WTC11 (cell line): Measurements from ENCODE around the gene SPAG5. TPM values are rescaled to one million over a fixed set of nuclear protein-coding genes. Genes with fewer than 3 reads are reported as not detected.

Source experiments
- ATAC-seq: fragments of 200-7000 bp; cut with Tn5 transposase; 2 replicates; pipeline ENCODE4 v1.10.0; 2021; ENCODE audit warnings: mild to moderate bottlenecking, moderate library complexity
- CTCF ChIA-PET: fragments of 300-600 bp; sonication (Branson Sonifier 250); formaldehyde crosslinking; loops from one replicate; lab custom pipeline; 2021; ENCODE audit warnings: antibody characterized with exemption; lab: Charles Lee
- POLR2A ChIA-PET: fragments of 350-600 bp; sonication (Branson Sonifier 250); formaldehyde crosslinking; loops from one replicate; lab custom pipeline; 2021; ENCODE audit warnings: antibody characterized with exemption; lab: Charles Lee
- DNase-seq: peaks from one replicate; pipeline ENCODE4 v3.0.0; 2021; ENCODE audit warnings: low spot score
- H3K27ac Mint-ChIP-seq: 2 replicates; pipeline ENCODE4 v1.8.0; 2021; ENCODE audit warnings: mixed read lengths
- H3K27me3 Mint-ChIP-seq: 2 replicates; pipeline ENCODE4 v1.8.0; 2021; ENCODE audit warnings: low read depth, mild to moderate bottlenecking, moderate library complexity, mixed read lengths
- H3K36me3 Mint-ChIP-seq: 2 replicates; pipeline ENCODE4 v1.8.0; 2021; ENCODE audit warnings: mixed read lengths
- H3K4me1 Mint-ChIP-seq: 2 replicates; pipeline ENCODE4 v1.8.0; 2022; ENCODE audit warnings: mixed read lengths
- H3K4me3 Mint-ChIP-seq: 2 replicates; pipeline ENCODE4 v1.8.0; 2021; ENCODE audit warnings: mild to moderate bottlenecking, moderate library complexity, mixed read lengths
- H3K9me3 Mint-ChIP-seq: 2 replicates; pipeline ENCODE4 v1.8.0; 2021; ENCODE audit warnings: mixed read lengths
- ATF6 ChIP-seq: sonication (generic); formaldehyde crosslinking; IDR thresholded peaks from 2 replicates; pipeline ENCODE4 v1.8.1; 2023; ENCODE audit warnings: mild to moderate bottlenecking, missing genetic modification reagents
- CBFB ChIP-seq: sonication (generic); formaldehyde crosslinking; IDR thresholded peaks from 2 replicates; pipeline ENCODE4 v1.8.1; 2022; ENCODE audit warnings: mild to moderate bottlenecking, low read depth, missing genetic modification reagents
- GABPB1 ChIP-seq: sonication (generic); formaldehyde crosslinking; IDR thresholded peaks from 2 replicates; pipeline ENCODE4 v1.8.1; 2023; ENCODE audit warnings: mild to moderate bottlenecking, missing genetic modification reagents
- GRHL2 ChIP-seq: fragments of 250-450 bp; sonication (Bioruptor Pico); IDR thresholded peaks from 2 replicates; pipeline ENCODE4 v1.8.0; 2022; ENCODE audit warnings: mild to moderate bottlenecking, moderate library complexity; ENCODE audit not compliant: insufficient replicate concordance, severe bottlenecking
- IRF2 ChIP-seq: sonication (generic); formaldehyde crosslinking; IDR thresholded peaks from 2 replicates; pipeline ENCODE4 v1.8.0; 2022; ENCODE audit warnings: low read depth, missing genetic modification reagents, borderline replicate concordance
- MYBL2 ChIP-seq: sonication (generic); formaldehyde crosslinking; IDR thresholded peaks from 2 replicates; pipeline ENCODE4 v1.8.1; 2023; ENCODE audit warnings: mild to moderate bottlenecking, moderate library complexity, missing genetic modification reagents
- NFE2L1 ChIP-seq: sonication (generic); formaldehyde crosslinking; IDR thresholded peaks from 2 replicates; pipeline ENCODE4 v1.8.1; 2023; ENCODE audit warnings: missing genetic modification reagents
- NR2C2 ChIP-seq: sonication (generic); formaldehyde crosslinking; IDR thresholded peaks from 2 replicates; pipeline ENCODE4 v1.8.0; 2022; ENCODE audit warnings: mild to moderate bottlenecking, missing genetic modification reagents
- PRRX2 ChIP-seq: fragments of 250-450 bp; sonication (Bioruptor Pico); IDR thresholded peaks from 2 replicates; pipeline ENCODE4 v1.8.0; 2021; ENCODE audit warnings: mild to moderate bottlenecking
- SP1 ChIP-seq: sonication (generic); formaldehyde crosslinking; conservative IDR thresholded peaks from 2 replicates; pipeline ENCODE4 v1.8.1; 2022; ENCODE audit warnings: missing genetic modification reagents
- ZNF138 ChIP-seq: sonication (generic); formaldehyde crosslinking; conservative IDR thresholded peaks from 2 replicates; pipeline ENCODE4 v1.8.1; 2022; ENCODE audit warnings: mild to moderate bottlenecking, moderate library complexity, missing genetic modification reagents
- ZNF396 ChIP-seq: fragments of 250-450 bp; sonication (Bioruptor Pico); IDR thresholded peaks from 2 replicates; pipeline ENCODE4 v1.8.0; 2021; ENCODE audit warnings: mild to moderate bottlenecking, moderate library complexity, borderline replicate concordance
- ZNF423 ChIP-seq: fragments of 250-450 bp; sonication (Bioruptor Pico); IDR thresholded peaks from 2 replicates; pipeline ENCODE4 v2.1.2; 2022; ENCODE audit warnings: mild to moderate bottlenecking, moderate library complexity
- ZNF425 ChIP-seq: fragments of 250-450 bp; sonication (Bioruptor Pico); conservative IDR thresholded peaks from 2 replicates; pipeline ENCODE4 v1.9.0; 2021; ENCODE audit warnings: mild to moderate bottlenecking
- total RNA-seq: library from RNA; stranded (reverse); gene quantifications from 3 replicates; pipeline ENCODE4 v1.2.3, GENCODE V29; 2021
- TF ChIP-seq, protein P1 (sequence below): sonication (generic); formaldehyde crosslinking; IDR thresholded peaks from 2 replicates; pipeline ENCODE4 v1.8.1; 2022; ENCODE audit warnings: low read depth, mild to moderate bottlenecking, moderate library complexity, missing genetic modification reagents, borderline replicate concordance
- TF ChIP-seq, protein P2 (sequence below): sonication (generic); formaldehyde crosslinking; IDR thresholded peaks from 2 replicates; pipeline ENCODE4 v1.8.0; 2022; ENCODE audit warnings: mild to moderate bottlenecking, missing genetic modification reagents
- TF ChIP-seq, protein P3 (sequence below): sonication (generic); formaldehyde crosslinking; conservative IDR thresholded peaks from 2 replicates; pipeline ENCODE4 v1.8.1; 2022; ENCODE audit warnings: mild to moderate bottlenecking, missing genetic modification reagents
- TF ChIP-seq, protein P4 (sequence below): sonication (generic); formaldehyde crosslinking; IDR thresholded peaks from 2 replicates; pipeline ENCODE4 v1.8.1; 2023; ENCODE audit warnings: mild to moderate bottlenecking, missing genetic modification reagents, borderline replicate concordance
- TF ChIP-seq, protein P5 (sequence below): sonication (generic); formaldehyde crosslinking; IDR thresholded peaks from 2 replicates; pipeline ENCODE4 v1.8.1; 2023; ENCODE audit warnings: mild to moderate bottlenecking, missing genetic modification reagents, moderate library complexity

Gene SPAG5
- total RNA-seq, 1 experiment from 2014 or later = 146 TPM

- DNase-seq (no peak), ATAC-seq (no peak)
- TF ChIP-seq GABPB1 (CRISPR knock-in tag) (no peak), NFE2L1 (CRISPR knock-in tag) (no peak), PRRX2 (CRISPR knock-in tag) (no peak), ZNF396 (CRISPR knock-in tag) (no peak), SP1 (no peak), GRHL2 (CRISPR knock-in tag) (no peak), IRF2 (CRISPR knock-in tag) (no peak), NR2C2 (no peak), ZNF138 (CRISPR knock-in tag) (no peak), MYBL2 (no peak), ZNF425 (CRISPR knock-in tag) (no peak), CBFB (CRISPR knock-in tag) (no peak), ATF6 (CRISPR knock-in tag) (no peak), ZNF423 (no peak)
- TF ChIP-seq, protein P1, sequence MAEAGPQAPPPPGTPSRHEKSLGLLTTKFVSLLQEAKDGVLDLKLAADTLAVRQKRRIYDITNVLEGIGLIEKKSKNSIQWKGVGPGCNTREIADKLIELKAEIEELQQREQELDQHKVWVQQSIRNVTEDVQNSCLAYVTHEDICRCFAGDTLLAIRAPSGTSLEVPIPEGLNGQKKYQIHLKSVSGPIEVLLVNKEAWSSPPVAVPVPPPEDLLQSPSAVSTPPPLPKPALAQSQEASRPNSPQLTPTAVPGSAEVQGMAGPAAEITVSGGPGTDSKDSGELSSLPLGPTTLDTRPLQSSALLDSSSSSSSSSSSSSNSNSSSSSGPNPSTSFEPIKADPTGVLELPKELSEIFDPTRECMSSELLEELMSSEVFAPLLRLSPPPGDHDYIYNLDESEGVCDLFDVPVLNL (CRISPR knock-in tag) = no peak
- TF ChIP-seq, protein P2, sequence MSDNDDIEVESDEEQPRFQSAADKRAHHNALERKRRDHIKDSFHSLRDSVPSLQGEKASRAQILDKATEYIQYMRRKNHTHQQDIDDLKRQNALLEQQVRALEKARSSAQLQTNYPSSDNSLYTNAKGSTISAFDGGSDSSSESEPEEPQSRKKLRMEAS = no peak
- TF ChIP-seq, protein P3, sequence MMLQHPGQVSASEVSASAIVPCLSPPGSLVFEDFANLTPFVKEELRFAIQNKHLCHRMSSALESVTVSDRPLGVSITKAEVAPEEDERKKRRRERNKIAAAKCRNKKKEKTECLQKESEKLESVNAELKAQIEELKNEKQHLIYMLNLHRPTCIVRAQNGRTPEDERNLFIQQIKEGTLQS (CRISPR knock-in tag) = no peak
- TF ChIP-seq, protein P4, sequence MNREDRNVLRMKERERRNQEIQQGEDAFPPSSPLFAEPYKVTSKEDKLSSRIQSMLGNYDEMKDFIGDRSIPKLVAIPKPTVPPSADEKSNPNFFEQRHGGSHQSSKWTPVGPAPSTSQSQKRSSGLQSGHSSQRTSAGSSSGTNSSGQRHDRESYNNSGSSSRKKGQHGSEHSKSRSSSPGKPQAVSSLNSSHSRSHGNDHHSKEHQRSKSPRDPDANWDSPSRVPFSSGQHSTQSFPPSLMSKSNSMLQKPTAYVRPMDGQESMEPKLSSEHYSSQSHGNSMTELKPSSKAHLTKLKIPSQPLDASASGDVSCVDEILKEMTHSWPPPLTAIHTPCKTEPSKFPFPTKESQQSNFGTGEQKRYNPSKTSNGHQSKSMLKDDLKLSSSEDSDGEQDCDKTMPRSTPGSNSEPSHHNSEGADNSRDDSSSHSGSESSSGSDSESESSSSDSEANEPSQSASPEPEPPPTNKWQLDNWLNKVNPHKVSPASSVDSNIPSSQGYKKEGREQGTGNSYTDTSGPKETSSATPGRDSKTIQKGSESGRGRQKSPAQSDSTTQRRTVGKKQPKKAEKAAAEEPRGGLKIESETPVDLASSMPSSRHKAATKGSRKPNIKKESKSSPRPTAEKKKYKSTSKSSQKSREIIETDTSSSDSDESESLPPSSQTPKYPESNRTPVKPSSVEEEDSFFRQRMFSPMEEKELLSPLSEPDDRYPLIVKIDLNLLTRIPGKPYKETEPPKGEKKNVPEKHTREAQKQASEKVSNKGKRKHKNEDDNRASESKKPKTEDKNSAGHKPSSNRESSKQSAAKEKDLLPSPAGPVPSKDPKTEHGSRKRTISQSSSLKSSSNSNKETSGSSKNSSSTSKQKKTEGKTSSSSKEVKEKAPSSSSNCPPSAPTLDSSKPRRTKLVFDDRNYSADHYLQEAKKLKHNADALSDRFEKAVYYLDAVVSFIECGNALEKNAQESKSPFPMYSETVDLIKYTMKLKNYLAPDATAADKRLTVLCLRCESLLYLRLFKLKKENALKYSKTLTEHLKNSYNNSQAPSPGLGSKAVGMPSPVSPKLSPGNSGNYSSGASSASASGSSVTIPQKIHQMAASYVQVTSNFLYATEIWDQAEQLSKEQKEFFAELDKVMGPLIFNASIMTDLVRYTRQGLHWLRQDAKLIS (CRISPR knock-in tag) = no peak
- TF ChIP-seq, protein P5, sequence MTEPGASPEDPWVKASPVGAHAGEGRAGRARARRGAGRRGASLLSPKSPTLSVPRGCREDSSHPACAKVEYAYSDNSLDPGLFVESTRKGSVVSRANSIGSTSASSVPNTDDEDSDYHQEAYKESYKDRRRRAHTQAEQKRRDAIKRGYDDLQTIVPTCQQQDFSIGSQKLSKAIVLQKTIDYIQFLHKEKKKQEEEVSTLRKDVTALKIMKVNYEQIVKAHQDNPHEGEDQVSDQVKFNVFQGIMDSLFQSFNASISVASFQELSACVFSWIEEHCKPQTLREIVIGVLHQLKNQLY (CRISPR knock-in tag) = no peak
- Mint-ChIP-seq H3K36me3 (peaks cover 49% of the 10 kb centered on the region), H3K4me3 (no peak overlapping the region), H3K27ac (no peak overlapping the region), H3K4me1 (peaks cover under 1% of the 10 kb centered on the region; the same call in 1 of the 2 replicates), H3K27me3 (no peaks in the 10 kb centered on the region), H3K9me3 (no peaks in the 10 kb centered on the region)
- CTCF ChIA-PET = interaction anchor here (1.1 kb wide), 1 partner anchor 21 kb away, joined by 4 read pairs; the partner anchor contains the start of gene PIGS
- POLR2A ChIA-PET = no interaction called here
These were observed 6.6 kb downstream of the SPAG5 start for GRCh38 chr17:28592260-28592659.
